ENCODE data around the gene CLASP1. TPM values are rescaled to one million over a fixed set of nuclear protein-coding genes. Genes with fewer than 3 reads are reported as not detected.
"Not testable (repeated sequence)": the region's sequence is repeated elsewhere in the genome, so short reads cannot be mapped to it uniquely, and the experiment has no call there.

Gene CLASP1
- total RNA-seq, 4 donors from 2014 or later = 43.0 to 53.9 (median 51.3) TPM

DNA sequence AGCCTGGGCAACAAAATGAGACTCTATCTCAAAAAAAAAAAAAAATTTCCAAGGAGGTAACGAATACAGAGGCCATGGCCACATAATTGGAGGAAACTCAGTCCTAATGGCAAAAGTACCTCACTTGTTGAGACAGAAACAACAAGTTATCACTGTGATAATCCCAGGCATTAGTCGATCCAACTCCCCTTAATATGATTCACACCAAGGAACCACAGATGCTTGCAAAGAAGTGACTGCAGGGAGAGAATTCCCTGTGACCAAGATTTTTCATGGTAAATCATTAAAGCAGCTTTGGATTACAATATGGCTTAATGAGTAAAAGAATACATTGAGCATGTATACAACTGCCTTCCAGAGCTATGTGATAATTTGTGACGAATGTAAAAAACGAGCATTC is 199.0 kb downstream of the CLASP1 start:
- no peak overlapping the region for H3K27ac ChIP-seq
- H3K9me3 ChIP-seq = no peaks in the 10 kb centered on the region
- H3K36me3 ChIP-seq = peaks cover 0 to 32% (median 15%) of the 10 kb centered on the region in 4 donors
- H3K4me3 ChIP-seq = no peak overlapping the region
- no peaks in the 10 kb centered on the region for H3K4me1 ChIP-seq
- TF ChIP-seq, protein P1, sequence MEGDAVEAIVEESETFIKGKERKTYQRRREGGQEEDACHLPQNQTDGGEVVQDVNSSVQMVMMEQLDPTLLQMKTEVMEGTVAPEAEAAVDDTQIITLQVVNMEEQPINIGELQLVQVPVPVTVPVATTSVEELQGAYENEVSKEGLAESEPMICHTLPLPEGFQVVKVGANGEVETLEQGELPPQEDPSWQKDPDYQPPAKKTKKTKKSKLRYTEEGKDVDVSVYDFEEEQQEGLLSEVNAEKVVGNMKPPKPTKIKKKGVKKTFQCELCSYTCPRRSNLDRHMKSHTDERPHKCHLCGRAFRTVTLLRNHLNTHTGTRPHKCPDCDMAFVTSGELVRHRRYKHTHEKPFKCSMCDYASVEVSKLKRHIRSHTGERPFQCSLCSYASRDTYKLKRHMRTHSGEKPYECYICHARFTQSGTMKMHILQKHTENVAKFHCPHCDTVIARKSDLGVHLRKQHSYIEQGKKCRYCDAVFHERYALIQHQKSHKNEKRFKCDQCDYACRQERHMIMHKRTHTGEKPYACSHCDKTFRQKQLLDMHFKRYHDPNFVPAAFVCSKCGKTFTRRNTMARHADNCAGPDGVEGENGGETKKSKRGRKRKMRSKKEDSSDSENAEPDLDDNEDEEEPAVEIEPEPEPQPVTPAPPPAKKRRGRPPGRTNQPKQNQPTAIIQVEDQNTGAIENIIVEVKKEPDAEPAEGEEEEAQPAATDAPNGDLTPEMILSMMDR (IDR thresholded peaks at IDR 0.05) = no peak
- TF ChIP-seq POLR2A (IDR thresholded peaks at IDR 0.05) = no peak
- TF ChIP-seq POLR2AphosphoS5 (IDR thresholded peaks at IDR 0.05) = no peak
- TF ChIP-seq EP300 (IDR thresholded peaks at IDR 0.05; ENCODE audit: low read depth) = no peak
- DNase-seq = no peak
- H3K27me3 ChIP-seq = no peaks in the 10 kb centered on the region
- WGBS, 2 donors (ENCODE audit: low coverage in 1 of 2) = 87 to 88% methylated on average over 4 of the region's 4 CpGs
- intact Hi-C loops (cut with DNase I; ENCODE audit: low total_unique reads) = no loop called here
- in situ Hi-C loops (cut with MboI; ENCODE audit: low pct_ligation_motif_present in 1 of 4, low pct_unique_long_range_greater_than_20kb in 1 of 4, low sequenced_read_pairs in 3 of 4) = no loop called here

DNA sequence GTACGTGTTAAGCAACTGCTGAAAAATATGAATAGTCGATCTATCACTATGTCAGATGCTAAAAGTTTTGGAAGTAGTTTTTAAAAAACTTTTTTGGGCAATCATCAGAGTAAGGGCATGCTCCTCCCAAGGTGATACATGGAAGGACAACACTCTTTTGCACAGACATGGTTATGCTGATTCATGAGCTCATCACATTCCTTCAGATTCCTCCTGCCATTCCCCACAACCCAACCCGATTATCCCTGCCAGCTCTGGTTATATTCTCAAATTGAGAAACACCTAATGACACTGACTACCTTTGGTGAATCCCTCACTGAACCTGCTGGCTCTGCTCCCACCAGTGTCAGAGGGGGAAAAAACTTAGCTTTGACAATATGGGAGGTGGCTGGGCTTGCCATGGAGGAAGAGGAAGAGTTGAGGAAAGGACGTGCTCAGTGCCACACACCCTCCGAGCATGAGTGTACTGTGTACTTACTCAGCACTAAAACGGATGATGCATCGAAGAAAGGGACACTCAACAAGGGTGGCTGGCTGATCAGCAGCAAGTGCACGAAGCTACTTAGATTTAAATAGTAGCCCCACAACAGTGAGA is 202.5 kb downstream of the CLASP1 start:
- H3K27me3 ChIP-seq = no peaks in the 10 kb centered on the region
- peaks cover 0 to 54% (median 21%) of the 10 kb centered on the region in 4 donors for H3K36me3 ChIP-seq
- WGBS, 2 donors (ENCODE audit: low coverage in 1 of 2) = 92 to 93% methylated on average over 8 of the region's 8 CpGs
- in situ Hi-C loops (cut with MboI; ENCODE audit: low pct_ligation_motif_present in 1 of 4, low pct_unique_long_range_greater_than_20kb in 1 of 4, low sequenced_read_pairs in 3 of 4) (no loop called here), intact Hi-C loops (cut with DNase I; ENCODE audit: low total_unique reads) (no loop called here)
- TF ChIP-seq, protein P1 (IDR thresholded peaks at IDR 0.05) = no peak
- TF ChIP-seq POLR2A (IDR thresholded peaks at IDR 0.05) = no peak
- no peak for TF ChIP-seq EP300 (IDR thresholded peaks at IDR 0.05; ENCODE audit: low read depth)
- no peak for TF ChIP-seq POLR2AphosphoS5 (IDR thresholded peaks at IDR 0.05)
- no peak overlapping the region for H3K27ac ChIP-seq
- no peak for DNase-seq
- no peaks in the 10 kb centered on the region for H3K9me3 ChIP-seq
- no peaks in the 10 kb centered on the region for H3K4me1 ChIP-seq
- no peak overlapping the region for H3K4me3 ChIP-seq

DNA sequence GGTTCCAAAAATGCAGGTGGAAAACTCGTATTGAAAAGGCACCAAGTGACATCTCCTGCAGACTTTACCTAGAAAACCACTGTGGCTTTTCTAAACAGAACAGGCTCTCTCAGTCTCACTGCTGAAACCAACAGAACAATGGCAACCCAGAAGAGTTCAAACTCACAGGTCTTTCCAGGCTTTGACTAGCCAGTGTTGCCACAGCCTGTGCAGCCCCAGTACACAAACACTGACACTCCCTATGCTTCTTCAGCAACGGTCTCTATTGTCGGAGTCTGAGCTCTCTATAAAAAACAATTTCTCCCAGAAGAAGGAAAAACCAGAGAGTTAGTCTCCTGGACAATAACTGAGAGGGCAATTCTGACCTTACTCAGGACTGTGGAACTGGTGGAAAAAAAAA is 206.4 kb downstream of the CLASP1 start:
- no peaks in the 10 kb centered on the region for H3K27me3 ChIP-seq
- no peak for DNase-seq
- no peaks in the 10 kb centered on the region for H3K4me1 ChIP-seq
- H3K36me3 ChIP-seq = peaks cover 0 to 50% (median 15%) of the 10 kb centered on the region in 4 donors
- 87 to 92% methylated on average over 2 to 3 of the region's 3 CpGs for WGBS, 2 donors (ENCODE audit: low coverage in 1 of 2)
- H3K27ac ChIP-seq = no peak overlapping the region
- TF ChIP-seq POLR2AphosphoS5 (IDR thresholded peaks at IDR 0.05) (no peak), POLR2A (IDR thresholded peaks at IDR 0.05) (no peak), EP300 (IDR thresholded peaks at IDR 0.05; ENCODE audit: low read depth) (no peak)
- TF ChIP-seq, protein P1 (IDR thresholded peaks at IDR 0.05) = no peak
- no peaks in the 10 kb centered on the region for H3K9me3 ChIP-seq
- H3K4me3 ChIP-seq = no peak overlapping the region
- intact Hi-C loops (cut with DNase I; ENCODE audit: low total_unique reads) (no loop called here), in situ Hi-C loops (cut with MboI; ENCODE audit: low pct_ligation_motif_present in 1 of 4, low pct_unique_long_range_greater_than_20kb in 1 of 4, low sequenced_read_pairs in 3 of 4) (no loop called here)

DNA sequence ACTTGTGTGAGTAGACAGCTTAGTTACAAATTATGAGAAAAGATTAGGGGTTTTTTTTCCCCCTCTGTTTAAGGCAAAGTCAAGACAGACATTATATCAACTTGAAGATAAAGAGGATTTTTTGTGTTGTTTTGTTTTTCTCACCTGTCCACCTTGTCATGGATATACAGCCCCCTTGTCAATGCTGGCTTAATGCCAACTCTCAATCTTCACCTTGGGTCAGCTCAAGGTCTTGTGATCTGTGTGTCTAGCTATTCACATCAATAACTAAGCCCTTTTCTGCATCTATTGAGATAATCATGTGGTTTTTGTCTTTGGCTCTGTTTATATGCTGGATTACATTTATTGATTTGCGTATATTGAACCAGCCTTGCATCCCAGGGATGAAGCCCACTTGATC is 211.0 kb downstream of the CLASP1 start:
- H3K4me1 ChIP-seq; H3K9me3 ChIP-seq; intact Hi-C loops (cut with DNase I; ENCODE audit: low total_unique reads); DNase-seq; in situ Hi-C loops (cut with MboI; ENCODE audit: low pct_ligation_motif_present in 1 of 4, low pct_unique_long_range_greater_than_20kb in 1 of 4, low sequenced_read_pairs in 3 of 4); H3K27ac ChIP-seq; H3K27me3 ChIP-seq; H3K36me3 ChIP-seq; H3K4me3 ChIP-seq: not testable (repeated sequence)
- 93 to 100% methylated on average over 1 of the region's 1 CpG for WGBS, 2 donors (ENCODE audit: low coverage in 1 of 2)

DNA sequence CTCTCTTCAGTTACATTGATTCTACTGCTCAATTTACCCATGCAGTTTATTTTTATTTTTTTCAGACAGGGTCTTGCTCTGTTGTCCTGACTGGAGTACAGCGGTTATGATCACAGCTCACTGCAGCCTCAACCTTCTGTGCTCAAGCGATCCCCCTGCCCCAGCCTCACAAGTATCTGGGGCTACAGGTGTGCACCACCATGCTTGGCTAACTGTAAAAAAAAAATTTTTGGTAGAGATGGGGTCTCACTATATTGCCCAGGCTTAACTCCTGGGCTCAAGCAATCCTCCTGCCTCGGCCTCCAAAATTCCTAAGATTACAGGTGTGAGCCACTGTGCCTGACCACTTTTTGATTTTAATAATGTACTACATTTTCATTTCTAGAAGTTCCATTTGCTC is 212.3 kb downstream of the CLASP1 start:
- intact Hi-C loops (cut with DNase I; ENCODE audit: low total_unique reads) = no loop called here
- WGBS, 2 donors (ENCODE audit: low coverage in 1 of 2) = 98 to 100% methylated on average over 2 to 3 of the region's 3 CpGs
- no peak for DNase-seq

More for the DNA sequence above, 212.3 kb downstream of the CLASP1 start:
- Histone ChIP-seq H3K9me3 (no peaks in the 10 kb centered on the region), H3K27ac (no peak overlapping the region), H3K4me3 (no peak overlapping the region), H3K36me3 (peaks cover 0 to 5% (median 0%) of the 10 kb centered on the region in 4 donors), H3K27me3 (no peaks in the 10 kb centered on the region), H3K4me1 (no peaks in the 10 kb centered on the region)
- TF ChIP-seq POLR2A (IDR thresholded peaks at IDR 0.05) (no peak), POLR2AphosphoS5 (IDR thresholded peaks at IDR 0.05) (no peak), EP300 (IDR thresholded peaks at IDR 0.05; ENCODE audit: low read depth) (no peak)
- TF ChIP-seq, protein P1 (IDR thresholded peaks at IDR 0.05) = no peak
- in situ Hi-C loops (cut with MboI; ENCODE audit: low pct_ligation_motif_present in 1 of 4, low pct_unique_long_range_greater_than_20kb in 1 of 4, low sequenced_read_pairs in 3 of 4) = no loop called here
